ENCODE results near the gene METTL25. TPM values are rescaled to one million over a fixed set of nuclear protein-coding genes. Genes with fewer than 3 reads are reported as not detected.

METTL25 gene
- total RNA-seq, 1 experiment from 2014 or later, result 11.6 TPM

GRCh38 chr12:82406651-82407050 lies 48.3 kb downstream of the METTL25 start:
- no peak overlapping the region for H3K9ac ChIP-seq (ENCODE audit: extremely low read depth, insufficient read length, low read length)
- no peak overlapping the region for H3K18ac ChIP-seq (ENCODE audit: insufficient read length, low read depth, low read length)
- H2AK5ac ChIP-seq (ENCODE audit: insufficient read length, low read length), result no peak overlapping the region
- H2BK120ac ChIP-seq (ENCODE audit: low read depth, low read length, poor library complexity, severe bottlenecking), result no peak overlapping the region
- no peak overlapping the region for H2BK5ac ChIP-seq (ENCODE audit: insufficient read length, low read length)
- no peak overlapping the region for H3K4me2 ChIP-seq (ENCODE audit: insufficient read depth, insufficient read length, low read length)
- DNase-seq, result no peak
- no peaks in the 10 kb centered on the region for H4K20me1 ChIP-seq (ENCODE audit: control insufficient read depth, insufficient read depth, insufficient read length)
- H2BK15ac ChIP-seq (ENCODE audit: low read depth, low read length), result no peak overlapping the region
- H4K91ac ChIP-seq (ENCODE audit: insufficient read length, low read depth, low read length), result no peak overlapping the region
- no peaks in the 10 kb centered on the region for H3K9me3 ChIP-seq (ENCODE audit: control insufficient read depth, low read depth, low read length)
- no peaks in the 10 kb centered on the region for H3K4me1 ChIP-seq (ENCODE audit: insufficient read depth, low read length)
- H2BK20ac ChIP-seq (ENCODE audit: low read depth, low read length, poor library complexity, severe bottlenecking), result no peak overlapping the region
- no peaks in the 10 kb centered on the region for H3K27me3 Mint-ChIP-seq (ENCODE audit: low read depth)
- no peak overlapping the region for H3K23ac ChIP-seq (ENCODE audit: insufficient read length, low read depth, low read length)
- H3K4ac ChIP-seq (ENCODE audit: low read depth, low read length), result no peak overlapping the region
- H3K27ac ChIP-seq (ENCODE audit: insufficient read length, low read depth, low read length), result no peak overlapping the region
- no peak overlapping the region for H3T11ph ChIP-seq (ENCODE audit: low read length)
- H4K5ac ChIP-seq (ENCODE audit: insufficient read length, low read depth, low read length), result no peak overlapping the region
- H3K27ac Mint-ChIP-seq, result no peak overlapping the region
- no peaks in the 10 kb centered on the region for H3K27me3 ChIP-seq (ENCODE audit: insufficient read depth, low read length)
- no peaks in the 10 kb centered on the region for H3K79me1 ChIP-seq (ENCODE audit: insufficient read depth, low read depth, low read length, poor library complexity, severe bottlenecking)
- no CpG with 5 or more reads among the region's 1 CpG for WGBS (ENCODE audit: extremely low coverage, insufficient read length, low lambda C conversion rate)
- H3K36me3 Mint-ChIP-seq (ENCODE audit: insufficient read depth in 1 of 3, low read depth in 3 of 3), result peaks cover 0 to 3% (median 0%) of the 10 kb centered on the region in 3 experiments; a peak in 3 of 7 replicates
- no peak overlapping the region for H3K56ac ChIP-seq (ENCODE audit: insufficient read length, low read depth, low read length)
- H3K79me2 ChIP-seq (ENCODE audit: insufficient read depth, low read length), result no peaks in the 10 kb centered on the region
- no peaks in the 10 kb centered on the region for H3K4me1 Mint-ChIP-seq
- TF ChIP-seq CTCF (conservative IDR thresholded peaks at IDR 0.05), result no peak
- H2AFZ ChIP-seq (ENCODE audit: low read length), result no peak overlapping the region
- no peak overlapping the region for H3K4me3 Mint-ChIP-seq
- no peak overlapping the region for H2BK12ac ChIP-seq (ENCODE audit: insufficient read length, low read depth, low read length)
- H3K14ac ChIP-seq (ENCODE audit: insufficient read depth, low read length), result no peak overlapping the region
- no peaks in the 10 kb centered on the region for H3K9me3 Mint-ChIP-seq
- H3K23me2 ChIP-seq (ENCODE audit: insufficient read length, low read depth, low read length, poor library complexity, severe bottlenecking), result no peaks in the 10 kb centered on the region
- H4K8ac ChIP-seq (replicated peaks; ENCODE audit: insufficient read length, low read depth, low read length), result no peak overlapping the region
